ENCODE data around the gene KIF6. TPM values are rescaled to one million over a fixed set of nuclear protein-coding genes. Genes with fewer than 3 reads are reported as not detected.

KIF6 gene
- total and polyA plus RNA-seq, 11 donors: 0.06 to 0.77 (median 0.48) TPM

- intact Hi-C loops (cut with DNase I): no loop called here
- ATAC-seq (no peak), DNase-seq (no peak)
- Histone ChIP-seq H3K4me3 (no peak overlapping the region), H3K4me1 (no peaks in the 10 kb centered on the region), H3K36me3 (no peaks in the 10 kb centered on the region), H3K27ac (no peak overlapping the region), H3K27me3 (no peaks in the 10 kb centered on the region), H3K9me3 (no peaks in the 10 kb centered on the region)
- WGBS, 4 donors: 61 to 78% (median 71%) methylated on average over 4 of the region's 4 CpGs
- TF ChIP-seq POLR2A (IDR thresholded peaks at IDR 0.05): no peak
- TF ChIP-seq CTCF (IDR thresholded peaks at IDR 0.05): peak in 2 of 12 donors; percentile 17 to 19
These were observed 61.0 kb downstream of the KIF6 start for GRCh38 chr6:39664173-39664572.

GRCh38 chr6:39657355-39658135 is 67.7 kb downstream of the KIF6 start:
- Histone ChIP-seq H3K27ac (no peak overlapping the region), H3K4me3 (no peak overlapping the region), H3K27me3 (no peaks in the 10 kb centered on the region), H3K4me1 (no peaks in the 10 kb centered on the region), H3K36me3 (no peaks in the 10 kb centered on the region), H3K9me3 (peaks cover 0 to 2% (median 0%) of the 10 kb centered on the region in 12 donors)
- ATAC-seq (no peak), DNase-seq (no peak)
- intact Hi-C loops (cut with DNase I): no loop called here
- 85 to 93% (median 89%) methylated on average over 2 of the region's 2 CpGs for WGBS, 4 donors
- TF ChIP-seq POLR2A (IDR thresholded peaks at IDR 0.05) (no peak), CTCF (IDR thresholded peaks at IDR 0.05) (no peak)

GRCh38 chr6:39654121-39654520 is 71.1 kb downstream of the KIF6 start:
- no peaks in the 10 kb centered on the region for H3K4me1 ChIP-seq
- no peaks in the 10 kb centered on the region for H3K36me3 ChIP-seq
- DNase-seq (no peak), ATAC-seq (no peak)
- 57 to 76% (median 71%) methylated on average over 1 of the region's 1 CpG for WGBS, 4 donors
- intact Hi-C loops (cut with DNase I): no loop called here
- no peak overlapping the region for H3K4me3 ChIP-seq
- no peaks in the 10 kb centered on the region for H3K27me3 ChIP-seq
- H3K27ac ChIP-seq: no peak overlapping the region
- peaks cover 0 to 2% (median 0%) of the 10 kb centered on the region in 12 donors for H3K9me3 ChIP-seq
- TF ChIP-seq CTCF (IDR thresholded peaks at IDR 0.05) (no peak), POLR2A (IDR thresholded peaks at IDR 0.05) (no peak)

- H3K36me3 ChIP-seq: no peaks in the 10 kb centered on the region
- TF ChIP-seq POLR2A (IDR thresholded peaks at IDR 0.05): no peak
- TF ChIP-seq CTCF (IDR thresholded peaks at IDR 0.05): no peak
- ATAC-seq (no peak), DNase-seq (no peak)
- WGBS, 4 donors: 40 to 60% (median 52%) methylated on average over 2 of the region's 2 CpGs
- peaks cover 0 to 2% (median 0%) of the 10 kb centered on the region in 12 donors for H3K9me3 ChIP-seq
- H3K27me3 ChIP-seq: no peaks in the 10 kb centered on the region
- intact Hi-C loops (cut with DNase I): no loop called here
- no peak overlapping the region for H3K4me3 ChIP-seq
- no peaks in the 10 kb centered on the region for H3K4me1 ChIP-seq
- H3K27ac ChIP-seq: no peak overlapping the region
These were observed 71.6 kb downstream of the KIF6 start for GRCh38 chr6:39653612-39654011.
